Stimulated activated effector memory CD8-positive, alpha-beta T cell treated with anti-CD3 and anti-CD28 coated beads, Interleukin-12 subunit alpha, Interleukin-12 subunit beta, amount 100 ng/mL, for 72 hours (primary cell): ENCODE measurements around the gene POGZ.
A peak's percentile ranks its signal among the peaks of the same experiment; 100 is the strongest.

Source experiments
- ATAC-seq: fragments of 150-1000 bp; cut with Tn5 transposase; 2 replicates; pipeline ENCODE4 v1.10.0; 2021
- DNase-seq, 2 donors: peaks; one replicate each; pipeline ENCODE4 v3.0.0; 2021 to 2022; ENCODE audit warnings: low spot score in 2 of 2
- H3K27ac Mint-ChIP-seq: one replicate; pipeline ENCODE4 v1.8.0; 2022; ENCODE audit warnings: mild to moderate bottlenecking, mixed read lengths
- H3K36me3 Mint-ChIP-seq: one replicate; pipeline ENCODE4 v1.8.0; 2022; ENCODE audit warnings: mild to moderate bottlenecking, mixed read lengths
- H3K4me1 Mint-ChIP-seq: one replicate; pipeline ENCODE4 v1.8.0; 2022; ENCODE audit warnings: mixed read lengths
- H3K4me3 Mint-ChIP-seq: one replicate; pipeline ENCODE4 v1.8.0; 2022; ENCODE audit warnings: mild to moderate bottlenecking, mixed read lengths
- H3K9me3 Mint-ChIP-seq: one replicate; pipeline ENCODE4 v1.8.0; 2022; ENCODE audit warnings: mixed read lengths

The POGZ gene, protein sequence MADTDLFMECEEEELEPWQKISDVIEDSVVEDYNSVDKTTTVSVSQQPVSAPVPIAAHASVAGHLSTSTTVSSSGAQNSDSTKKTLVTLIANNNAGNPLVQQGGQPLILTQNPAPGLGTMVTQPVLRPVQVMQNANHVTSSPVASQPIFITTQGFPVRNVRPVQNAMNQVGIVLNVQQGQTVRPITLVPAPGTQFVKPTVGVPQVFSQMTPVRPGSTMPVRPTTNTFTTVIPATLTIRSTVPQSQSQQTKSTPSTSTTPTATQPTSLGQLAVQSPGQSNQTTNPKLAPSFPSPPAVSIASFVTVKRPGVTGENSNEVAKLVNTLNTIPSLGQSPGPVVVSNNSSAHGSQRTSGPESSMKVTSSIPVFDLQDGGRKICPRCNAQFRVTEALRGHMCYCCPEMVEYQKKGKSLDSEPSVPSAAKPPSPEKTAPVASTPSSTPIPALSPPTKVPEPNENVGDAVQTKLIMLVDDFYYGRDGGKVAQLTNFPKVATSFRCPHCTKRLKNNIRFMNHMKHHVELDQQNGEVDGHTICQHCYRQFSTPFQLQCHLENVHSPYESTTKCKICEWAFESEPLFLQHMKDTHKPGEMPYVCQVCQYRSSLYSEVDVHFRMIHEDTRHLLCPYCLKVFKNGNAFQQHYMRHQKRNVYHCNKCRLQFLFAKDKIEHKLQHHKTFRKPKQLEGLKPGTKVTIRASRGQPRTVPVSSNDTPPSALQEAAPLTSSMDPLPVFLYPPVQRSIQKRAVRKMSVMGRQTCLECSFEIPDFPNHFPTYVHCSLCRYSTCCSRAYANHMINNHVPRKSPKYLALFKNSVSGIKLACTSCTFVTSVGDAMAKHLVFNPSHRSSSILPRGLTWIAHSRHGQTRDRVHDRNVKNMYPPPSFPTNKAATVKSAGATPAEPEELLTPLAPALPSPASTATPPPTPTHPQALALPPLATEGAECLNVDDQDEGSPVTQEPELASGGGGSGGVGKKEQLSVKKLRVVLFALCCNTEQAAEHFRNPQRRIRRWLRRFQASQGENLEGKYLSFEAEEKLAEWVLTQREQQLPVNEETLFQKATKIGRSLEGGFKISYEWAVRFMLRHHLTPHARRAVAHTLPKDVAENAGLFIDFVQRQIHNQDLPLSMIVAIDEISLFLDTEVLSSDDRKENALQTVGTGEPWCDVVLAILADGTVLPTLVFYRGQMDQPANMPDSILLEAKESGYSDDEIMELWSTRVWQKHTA (N-terminal part only)

DNA sequence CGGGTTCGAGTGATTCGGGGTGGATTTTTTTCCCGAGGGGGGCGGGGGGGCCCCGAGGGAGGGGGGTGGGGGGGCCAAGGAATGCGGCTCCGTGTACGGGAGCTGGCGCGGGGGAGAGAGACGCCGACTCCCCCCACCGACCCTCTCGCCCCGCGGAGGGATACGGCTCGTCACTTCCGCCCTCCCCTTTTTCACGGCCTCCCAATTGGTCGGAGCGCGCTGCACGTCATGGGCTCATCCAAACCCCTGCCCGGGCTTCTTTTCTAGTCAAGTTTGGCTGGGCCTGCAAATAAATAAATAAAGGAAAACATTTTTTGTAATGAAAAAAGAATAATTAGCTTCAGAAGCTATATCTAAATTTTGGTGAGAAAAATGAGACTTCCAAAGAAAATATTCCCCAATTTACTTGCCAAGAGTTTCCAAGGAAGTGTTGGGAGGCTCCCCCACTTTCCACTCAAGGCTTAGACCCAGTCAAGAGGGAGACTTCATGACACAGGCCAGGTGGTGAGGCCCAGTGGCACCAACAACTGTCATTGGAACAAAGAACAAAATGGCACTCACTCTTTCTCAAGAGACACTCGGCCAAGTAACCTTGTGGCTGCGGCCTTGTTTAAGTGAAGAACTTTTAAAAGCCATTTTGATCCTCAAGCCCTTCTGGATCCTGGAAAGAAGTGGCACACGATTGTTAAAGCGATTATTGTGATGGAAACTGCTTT is at the start of gene POGZ:
Gene POGZ (minus strand): TSS at position 164 of the 716 bp plus-strand sequence. CDS start 17,290 bp downstream, outside the sequence.
- H3K4me1 Mint-ChIP-seq = peaks cover 13% of the 10 kb centered on the region
- peak within 1 kb of the TSS; percentile 79 for H3K4me3 Mint-ChIP-seq
- no peaks in the 10 kb centered on the region for H3K9me3 Mint-ChIP-seq
- H3K27ac Mint-ChIP-seq = peak within 1 kb of the TSS; percentile 95
- H3K36me3 Mint-ChIP-seq = peaks cover 16% of the 10 kb centered on the region
- ATAC-seq = peak; percentile 88
- DNase-seq = peak; percentile 76 to 93

GRCh38 chr1:151508833-151509232 is 49.5 kb upstream of the POGZ start:
- H3K36me3 Mint-ChIP-seq = no peaks in the 10 kb centered on the region
- no peaks in the 10 kb centered on the region for H3K9me3 Mint-ChIP-seq
- H3K4me3 Mint-ChIP-seq = no peak overlapping the region
- no peak overlapping the region for H3K27ac Mint-ChIP-seq
- peaks cover 29% of the 10 kb centered on the region for H3K4me1 Mint-ChIP-seq
- ATAC-seq = no peak
- no peak for DNase-seq

GRCh38 chr1:151504759-151505158 is 45.5 kb upstream of the POGZ start:
- Mint-ChIP-seq H3K27ac (no peak overlapping the region), H3K36me3 (no peaks in the 10 kb centered on the region), H3K4me3 (no peak overlapping the region), H3K9me3 (no peaks in the 10 kb centered on the region), H3K4me1 (peaks cover 5% of the 10 kb centered on the region)
- ATAC-seq (no peak), DNase-seq (no peak)

- no peaks in the 10 kb centered on the region for H3K36me3 Mint-ChIP-seq
- H3K9me3 Mint-ChIP-seq = no peaks in the 10 kb centered on the region
- ATAC-seq (no peak), DNase-seq (no peak)
- no peak overlapping the region for H3K27ac Mint-ChIP-seq
- H3K4me1 Mint-ChIP-seq = peaks cover 5% of the 10 kb centered on the region
- no peak overlapping the region for H3K4me3 Mint-ChIP-seq
Measured at GRCh38 chr1:151504252-151504651, 45.0 kb upstream of the POGZ start.

- ATAC-seq (peak; percentile 51), DNase-seq (no peak)
- H3K4me3 Mint-ChIP-seq = no peak overlapping the region
- no peaks in the 10 kb centered on the region for H3K9me3 Mint-ChIP-seq
- H3K4me1 Mint-ChIP-seq = peaks cover 5% of the 10 kb centered on the region
- no peaks in the 10 kb centered on the region for H3K36me3 Mint-ChIP-seq
- no peak overlapping the region for H3K27ac Mint-ChIP-seq
Measured at GRCh38 chr1:151502859-151503780, 43.8 kb upstream of the POGZ start.

DNA sequence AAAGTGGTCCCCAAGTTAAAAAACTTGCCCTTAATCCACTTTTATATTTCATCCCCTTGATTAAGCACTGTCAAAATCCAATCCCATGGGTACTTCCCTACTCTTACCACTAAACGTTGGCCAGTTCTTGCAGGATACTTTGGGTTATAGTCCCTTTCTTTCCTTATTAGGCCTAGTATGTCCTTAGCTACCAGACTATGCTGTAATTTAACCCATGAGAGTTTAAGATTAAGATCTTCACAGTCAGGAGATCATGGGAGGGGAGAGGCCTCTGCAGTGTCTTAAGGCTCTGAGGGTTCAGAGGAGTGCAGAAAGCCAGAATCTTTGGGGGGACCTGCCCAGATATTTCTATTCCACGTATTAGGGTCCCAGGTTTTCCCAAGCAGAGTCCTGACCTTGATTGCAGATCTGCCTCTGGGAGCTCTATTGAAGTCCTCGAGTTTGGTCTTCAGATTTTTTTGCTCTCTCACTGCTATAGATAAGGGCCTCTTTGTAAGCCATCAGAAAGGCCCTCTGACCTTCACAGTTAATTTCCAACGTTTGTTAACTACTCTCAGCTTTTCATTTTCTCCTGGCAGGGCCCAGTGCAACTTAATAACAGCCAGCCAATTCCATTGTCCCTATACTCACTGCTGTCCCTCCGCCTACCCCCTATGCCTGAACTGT is 42.9 kb upstream of the POGZ start:
- Mint-ChIP-seq H3K9me3 (no peaks in the 10 kb centered on the region), H3K4me1 (peaks cover 5% of the 10 kb centered on the region), H3K4me3 (no peak overlapping the region), H3K27ac (no peak overlapping the region), H3K36me3 (no peaks in the 10 kb centered on the region)
- no peak for DNase-seq
- ATAC-seq = no peak

GRCh38 chr1:151501474-151501873 is 42.2 kb upstream of the POGZ start:
- no peak for ATAC-seq
- Mint-ChIP-seq H3K27ac (no peak overlapping the region), H3K4me3 (no peak overlapping the region), H3K9me3 (no peaks in the 10 kb centered on the region), H3K36me3 (no peaks in the 10 kb centered on the region), H3K4me1 (peaks cover 5% of the 10 kb centered on the region)
- DNase-seq = no peak

GRCh38 chr1:151499930-151500329 is 40.6 kb upstream of the POGZ start:
- no peak overlapping the region for H3K4me3 Mint-ChIP-seq
- H3K9me3 Mint-ChIP-seq = no peaks in the 10 kb centered on the region
- H3K27ac Mint-ChIP-seq = no peak overlapping the region
- peaks cover 3% of the 10 kb centered on the region for H3K4me1 Mint-ChIP-seq
- DNase-seq (no peak), ATAC-seq (no peak)
- no peaks in the 10 kb centered on the region for H3K36me3 Mint-ChIP-seq

GRCh38 chr1:151499365-151499764 is 40.1 kb upstream of the POGZ start:
- peaks cover 9% of the 10 kb centered on the region for H3K4me1 Mint-ChIP-seq
- no peak overlapping the region for H3K4me3 Mint-ChIP-seq
- H3K27ac Mint-ChIP-seq = no peak overlapping the region

GRCh38 chr1:151495316-151495715 is 36.0 kb upstream of the POGZ start:
- DNase-seq (no peak), ATAC-seq (no peak)
- H3K36me3 Mint-ChIP-seq = no peaks in the 10 kb centered on the region
- H3K27ac Mint-ChIP-seq = no peak overlapping the region
- H3K4me3 Mint-ChIP-seq = no peak overlapping the region
- no peaks in the 10 kb centered on the region for H3K9me3 Mint-ChIP-seq
- peaks cover 9% of the 10 kb centered on the region for H3K4me1 Mint-ChIP-seq

More at GRCh38 chr1:151499365-151499764, 40.1 kb upstream of the POGZ start:
- DNase-seq (no peak), ATAC-seq (no peak)
- Mint-ChIP-seq H3K9me3 (no peaks in the 10 kb centered on the region), H3K36me3 (no peaks in the 10 kb centered on the region)

DNA sequence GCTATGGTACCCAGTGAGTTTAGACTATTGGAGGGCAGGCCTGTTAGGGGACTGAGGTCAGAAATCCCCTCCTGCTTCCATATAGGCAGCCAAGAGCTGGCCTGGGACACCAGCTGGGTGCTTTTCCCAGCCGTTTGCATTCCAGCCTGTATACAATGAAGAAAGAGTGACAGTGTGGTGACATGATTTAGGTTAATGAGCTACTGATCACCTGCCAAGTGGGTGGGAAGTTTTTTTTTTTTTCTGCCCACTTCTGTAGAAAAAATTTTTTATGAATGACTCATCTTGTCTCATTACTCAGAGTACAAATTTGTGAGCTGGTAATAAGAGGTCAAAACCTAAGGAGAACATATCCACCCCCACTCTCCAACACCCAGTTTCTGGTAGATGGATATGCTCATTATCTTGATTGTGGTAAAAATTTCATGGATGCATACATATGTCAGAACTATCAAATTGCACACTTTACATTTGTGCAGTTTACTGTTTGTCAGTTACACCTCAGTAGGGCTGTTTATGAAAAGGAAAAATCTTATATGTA is 35.5 kb upstream of the POGZ start:
- Mint-ChIP-seq H3K4me1 (peaks cover 9% of the 10 kb centered on the region), H3K9me3 (no peaks in the 10 kb centered on the region), H3K27ac (no peak overlapping the region), H3K36me3 (no peaks in the 10 kb centered on the region), H3K4me3 (no peak overlapping the region)
- ATAC-seq (peak; percentile 90), DNase-seq (no peak)

DNA sequence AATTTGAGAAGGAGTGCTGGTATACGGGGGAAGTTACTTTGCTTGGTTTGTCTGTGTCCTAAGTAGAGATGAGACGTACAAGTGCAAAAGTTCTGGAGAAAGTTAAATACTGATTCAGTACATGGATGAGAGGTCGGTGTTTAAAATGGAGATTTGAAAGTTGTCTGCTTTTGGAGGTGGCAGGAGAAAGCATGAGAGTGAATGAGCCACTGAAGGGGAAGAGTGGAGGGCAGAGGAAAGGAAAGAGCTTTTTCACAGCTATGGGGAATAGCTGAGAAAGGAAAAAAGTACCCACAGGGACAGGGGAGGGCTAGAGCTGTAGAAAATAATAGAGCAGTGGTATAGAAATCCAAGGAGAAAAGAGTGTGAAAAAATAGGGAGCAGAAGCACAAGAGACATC is 33.7 kb upstream of the POGZ start:
- DNase-seq = no peak
- Mint-ChIP-seq H3K9me3 (no peaks in the 10 kb centered on the region), H3K4me1 (peaks cover 9% of the 10 kb centered on the region), H3K4me3 (no peak overlapping the region), H3K36me3 (no peaks in the 10 kb centered on the region), H3K27ac (no peak overlapping the region)
- ATAC-seq = no peak

DNA sequence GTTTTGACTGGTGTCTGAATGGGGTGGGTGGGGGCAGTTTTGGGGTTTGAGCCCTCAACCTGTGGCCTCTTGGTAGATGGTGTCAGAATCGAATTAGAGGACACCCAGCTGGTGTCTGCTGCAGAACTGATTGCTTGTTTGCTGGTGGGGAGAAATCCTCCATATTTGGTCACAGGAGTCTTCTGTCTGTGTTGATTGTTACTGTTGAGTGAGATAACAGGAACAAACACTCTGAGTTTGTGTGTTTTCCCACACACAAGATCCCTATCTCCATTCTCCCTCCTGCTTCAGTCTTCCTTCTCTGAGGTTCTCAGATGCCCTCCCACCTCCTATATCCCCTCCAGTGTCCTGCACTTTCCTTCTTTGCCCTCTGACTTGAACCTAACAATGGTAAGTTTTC is 32.8 kb upstream of the POGZ start:
- Mint-ChIP-seq H3K4me1 (peaks cover 9% of the 10 kb centered on the region), H3K27ac (no peak overlapping the region), H3K9me3 (no peaks in the 10 kb centered on the region), H3K36me3 (no peaks in the 10 kb centered on the region), H3K4me3 (no peak overlapping the region)
- ATAC-seq (no peak), DNase-seq (no peak)
